Measurements from ENCODE around the gene KLHDC8B. TPM values are rescaled to one million over a fixed set of nuclear protein-coding genes. Genes with fewer than 3 reads are reported as not detected.

The KLHDC8B gene
- total and polyA plus RNA-seq, 12 donors, result 127 to 501 (median 237) TPM

DNA sequence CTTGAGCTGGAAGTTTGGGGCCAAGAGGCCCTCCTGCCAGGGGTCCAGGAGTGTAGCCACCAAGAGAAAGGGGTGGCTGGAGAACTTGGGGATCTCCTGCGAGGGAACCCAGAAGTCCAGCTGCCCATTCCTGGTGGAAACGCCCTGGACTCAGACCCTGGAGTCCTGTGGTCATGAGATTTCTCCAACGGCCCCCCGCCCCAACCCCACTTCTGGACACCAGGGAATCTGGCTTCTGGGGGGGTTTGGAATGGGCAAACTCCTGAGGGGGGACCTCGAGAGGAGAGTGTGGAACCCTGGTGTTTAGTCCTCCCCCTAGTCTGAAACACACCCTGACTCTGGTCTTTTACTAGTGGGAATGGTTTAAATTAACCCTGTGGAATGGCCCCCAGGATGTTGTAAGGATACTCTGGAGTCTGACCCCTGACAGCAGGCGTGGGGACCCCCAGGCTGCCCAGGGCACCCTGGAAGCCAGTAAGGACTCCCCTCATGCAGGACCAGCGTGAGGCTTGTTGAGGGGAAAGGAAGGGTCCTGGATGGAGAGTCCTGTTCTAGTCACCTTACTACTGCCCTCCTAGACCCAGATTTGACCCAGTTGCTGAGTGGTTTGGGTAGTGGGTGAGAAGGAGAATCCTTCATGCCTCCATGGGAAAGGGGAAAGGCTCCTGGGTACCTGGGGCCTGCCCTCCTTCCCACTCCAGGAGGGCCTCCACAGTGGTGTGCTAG lies 540 bp downstream of the KLHDC8B start:
- intact Hi-C loops (cut with DNase I), result loop anchor here (5.0 kb wide), 1 partner anchor 105 kb away; the partner anchor contains the start of gene C3orf62 (in 2 of the 2)
- DNase-seq, result no peak
- H3K4me3 ChIP-seq, result peak overlapping the region; percentile 54 to 87 (median 61)
- peak overlapping the region; percentile 49 to 93 (median 89) for H3K27ac ChIP-seq
- H3K4me1 ChIP-seq (replicated peaks in 1 of 2), result peaks cover 39 to 51% of the 10 kb centered on the region in 2 donors
- H3K27me3 ChIP-seq, result no peaks in the 10 kb centered on the region
- WGBS, 4 donors, result 0 to 17% (median 6%) methylated on average over 2 to 7 of the region's 7 CpGs
- no peaks in the 10 kb centered on the region for H3K9me3 ChIP-seq (replicated peaks in 1 of 3)
- no peak for TF ChIP-seq POLR2A (IDR thresholded peaks at IDR 0.05)
- TF ChIP-seq, protein P1, sequence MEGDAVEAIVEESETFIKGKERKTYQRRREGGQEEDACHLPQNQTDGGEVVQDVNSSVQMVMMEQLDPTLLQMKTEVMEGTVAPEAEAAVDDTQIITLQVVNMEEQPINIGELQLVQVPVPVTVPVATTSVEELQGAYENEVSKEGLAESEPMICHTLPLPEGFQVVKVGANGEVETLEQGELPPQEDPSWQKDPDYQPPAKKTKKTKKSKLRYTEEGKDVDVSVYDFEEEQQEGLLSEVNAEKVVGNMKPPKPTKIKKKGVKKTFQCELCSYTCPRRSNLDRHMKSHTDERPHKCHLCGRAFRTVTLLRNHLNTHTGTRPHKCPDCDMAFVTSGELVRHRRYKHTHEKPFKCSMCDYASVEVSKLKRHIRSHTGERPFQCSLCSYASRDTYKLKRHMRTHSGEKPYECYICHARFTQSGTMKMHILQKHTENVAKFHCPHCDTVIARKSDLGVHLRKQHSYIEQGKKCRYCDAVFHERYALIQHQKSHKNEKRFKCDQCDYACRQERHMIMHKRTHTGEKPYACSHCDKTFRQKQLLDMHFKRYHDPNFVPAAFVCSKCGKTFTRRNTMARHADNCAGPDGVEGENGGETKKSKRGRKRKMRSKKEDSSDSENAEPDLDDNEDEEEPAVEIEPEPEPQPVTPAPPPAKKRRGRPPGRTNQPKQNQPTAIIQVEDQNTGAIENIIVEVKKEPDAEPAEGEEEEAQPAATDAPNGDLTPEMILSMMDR (IDR thresholded peaks at IDR 0.05), result no peak
- peaks cover 0 to 34% of the 10 kb centered on the region in 2 donors for H3K36me3 ChIP-seq (replicated peaks in 1 of 2)

DNA sequence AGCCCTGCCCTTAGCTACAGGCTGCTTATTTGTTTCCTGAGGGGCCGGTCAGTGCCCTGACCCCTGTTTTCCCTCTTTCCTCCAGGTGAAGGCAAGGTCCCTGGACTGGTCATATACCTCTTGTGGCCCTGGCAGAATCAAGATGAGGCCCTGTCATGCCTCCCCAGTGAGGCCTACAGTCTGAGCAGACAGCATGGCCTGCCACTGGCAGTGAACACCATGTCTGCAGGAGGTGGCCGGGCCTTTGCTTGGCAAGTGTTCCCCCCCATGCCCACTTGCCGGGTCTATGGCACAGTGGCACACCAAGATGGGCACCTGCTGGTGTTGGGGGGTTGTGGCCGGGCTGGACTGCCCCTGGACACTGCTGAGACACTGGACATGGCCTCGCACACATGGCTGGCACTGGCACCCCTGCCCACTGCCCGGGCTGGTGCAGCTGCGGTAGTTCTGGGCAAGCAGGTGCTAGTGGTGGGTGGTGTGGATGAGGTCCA lies 1.2 kb downstream of the KLHDC8B start:
- 13 to 33% (median 16%) methylated on average over 3 to 7 of the region's 7 CpGs for WGBS, 4 donors
- H3K9me3 ChIP-seq (replicated peaks in 1 of 3), result no peaks in the 10 kb centered on the region
- H3K4me3 ChIP-seq, result peak overlapping the region in 3 of 4 donors; percentile 54 to 63 (median 59)
- intact Hi-C loops (cut with DNase I), result loop anchor here (5.0 kb wide), 1 partner anchor 105 kb away; the partner anchor contains the start of gene C3orf62 (in 2 of the 2)
- no peaks in the 10 kb centered on the region for H3K27me3 ChIP-seq
- TF ChIP-seq, protein P1 (IDR thresholded peaks at IDR 0.05), result no peak
- no peak for TF ChIP-seq POLR2A (IDR thresholded peaks at IDR 0.05)
- H3K36me3 ChIP-seq (replicated peaks in 1 of 2), result peaks cover 0 to 34% of the 10 kb centered on the region in 2 donors
- H3K27ac ChIP-seq, result peak overlapping the region; percentile 49 to 93 (median 89)
- H3K4me1 ChIP-seq (replicated peaks in 1 of 2), result peaks cover 39 to 51% of the 10 kb centered on the region in 2 donors
- DNase-seq, result peak in 3 of 7 donors; percentile 44 to 66 (median 46)

DNA sequence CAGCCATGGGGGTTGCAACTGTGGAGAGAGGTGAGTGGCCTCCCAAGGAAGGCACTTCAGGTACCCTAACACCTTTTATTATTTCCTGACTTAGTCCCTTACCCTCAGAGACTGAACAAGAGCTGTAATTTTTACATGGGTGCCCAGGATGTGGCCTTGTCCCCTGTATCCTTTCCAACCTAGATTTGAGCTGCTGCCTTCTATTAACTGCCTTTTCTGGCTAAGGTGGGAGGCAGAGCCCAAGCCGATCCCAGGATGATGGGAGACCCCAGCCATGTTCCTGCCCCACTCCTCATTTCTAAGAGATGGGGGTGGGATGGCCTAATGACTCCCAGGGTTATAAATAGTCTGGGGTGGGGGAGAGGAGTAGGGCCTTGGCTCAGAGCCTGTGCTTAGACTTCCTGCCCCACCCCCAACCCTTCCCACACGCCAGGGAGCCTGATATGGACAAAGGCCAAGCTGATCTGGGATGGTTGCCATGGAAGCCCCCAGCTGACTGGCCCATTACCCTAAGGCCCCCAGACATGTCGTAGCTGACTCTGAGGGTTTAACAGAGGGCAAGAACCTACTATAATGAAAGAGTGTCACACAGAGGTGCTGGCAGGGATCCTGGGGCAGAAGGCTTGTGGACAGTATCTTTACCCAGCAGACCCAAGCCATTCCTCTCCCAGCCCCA lies 1.9 kb downstream of the KLHDC8B start:
- peak; percentile 67 to 90 (median 79) for DNase-seq
- H3K27me3 ChIP-seq, result no peaks in the 10 kb centered on the region
- H3K36me3 ChIP-seq (replicated peaks in 1 of 2), result peaks cover 0 to 34% of the 10 kb centered on the region in 2 donors
- H3K4me3 ChIP-seq, result peak overlapping the region in 3 of 4 donors; percentile 54 to 63 (median 59)
- WGBS, 4 donors, result 9 to 15% (median 10%) methylated on average over 1 to 3 of the region's 3 CpGs
- TF ChIP-seq, protein P1 (IDR thresholded peaks at IDR 0.05), result no peak
- TF ChIP-seq POLR2A (IDR thresholded peaks at IDR 0.05), result peak in 1 of 2 donors; percentile 27
- H3K9me3 ChIP-seq (replicated peaks in 1 of 3), result no peaks in the 10 kb centered on the region
- H3K27ac ChIP-seq, result peak overlapping the region in 4 of 5 donors; percentile 89 to 93 (median 90)
- peaks cover 39 to 51% of the 10 kb centered on the region in 2 donors for H3K4me1 ChIP-seq (replicated peaks in 1 of 2)
- intact Hi-C loops (cut with DNase I), result loop anchor here (5.0 kb wide), 1 partner anchor 104 kb away; the partner anchor contains the start of gene C3orf62 (in 2 of the 2)

DNA sequence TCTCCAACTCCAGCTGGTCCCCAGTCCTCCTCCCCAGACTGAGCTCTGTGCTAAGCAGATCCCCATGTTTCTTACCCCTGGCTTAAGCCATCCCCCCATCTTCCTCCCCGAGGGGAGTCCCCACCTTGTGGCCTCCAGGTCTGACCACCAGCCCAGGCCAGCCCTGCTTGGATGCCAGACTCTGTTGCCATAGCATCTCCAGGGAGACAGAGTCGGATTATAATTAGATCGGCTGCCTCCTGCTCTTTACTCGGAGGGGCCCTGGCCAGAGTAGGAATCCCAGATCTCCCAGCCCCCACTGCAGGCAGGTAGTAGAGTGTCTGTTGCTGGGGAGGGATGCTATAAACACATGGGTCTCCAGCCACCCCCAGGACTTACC lies 2.4 kb downstream of the KLHDC8B start:
- 22 to 32% (median 24%) methylated on average over 2 to 4 of the region's 4 CpGs for WGBS, 4 donors
- TF ChIP-seq, protein P1 (IDR thresholded peaks at IDR 0.05), result no peak
- TF ChIP-seq POLR2A (IDR thresholded peaks at IDR 0.05), result no peak
- Histone ChIP-seq H3K27ac (peak overlapping the region in 4 of 5 donors; percentile 18 to 93 (median 90)), H3K36me3 (replicated peaks in 1 of 2) (peaks cover 0 to 34% of the 10 kb centered on the region in 2 donors), H3K9me3 (replicated peaks in 1 of 3) (no peaks in the 10 kb centered on the region), H3K27me3 (no peaks in the 10 kb centered on the region), H3K4me3 (peak overlapping the region in 2 of 4 donors; percentile 59 to 63), H3K4me1 (replicated peaks in 1 of 2) (peaks cover 39 to 51% of the 10 kb centered on the region in 2 donors)
- intact Hi-C loops (cut with DNase I), result loop anchor here (5.0 kb wide), 1 partner anchor 104 kb away; the partner anchor contains the start of gene C3orf62 (in 2 of the 2)
- peak in 3 of 7 donors; percentile 38 to 70 (median 43) for DNase-seq
